ENCODE results near the gene MIA2.

Gene MIA2

GRCh38 chr14:39212034-39212433, 21.7 kb upstream of the MIA2 start:
- Histone ChIP-seq H3K4me1 (ENCODE audit: low read depth, poor library complexity, severe bottlenecking) (no peaks in the 10 kb centered on the region), H3K79me2 (ENCODE audit: insufficient read depth, low read depth) (no peaks in the 10 kb centered on the region), H3K27ac (no peak overlapping the region), H3K9ac (no peak overlapping the region), H4K20me1 (ENCODE audit: insufficient read depth) (no peaks in the 10 kb centered on the region), H3K36me3 (ENCODE audit: insufficient read depth) (no peaks in the 10 kb centered on the region), H2AFZ (ENCODE audit: low read depth) (no peak overlapping the region), H3K4me2 (no peak overlapping the region), H3K4me3 (IDR thresholded peaks at IDR 0.05; ENCODE audit: insufficient read depth, low read depth, low read length) (no peak overlapping the region), H3K27me3 (ENCODE audit: insufficient read depth, low read depth) (no peaks in the 10 kb centered on the region)
- TF ChIP-seq CTCF (conservative IDR thresholded peaks at IDR 0.05; ENCODE audit: low read depth, low read length), result no peak

- no peak overlapping the region for H3K27ac ChIP-seq
- no peaks in the 10 kb centered on the region for H3K4me1 ChIP-seq (ENCODE audit: low read depth, poor library complexity, severe bottlenecking)
- no peaks in the 10 kb centered on the region for H4K20me1 ChIP-seq (ENCODE audit: insufficient read depth)
- H3K4me2 ChIP-seq, result no peak overlapping the region
- H2AFZ ChIP-seq (ENCODE audit: low read depth), result no peak overlapping the region
- no peak overlapping the region for H3K9ac ChIP-seq
- TF ChIP-seq CTCF (conservative IDR thresholded peaks at IDR 0.05; ENCODE audit: low read depth, low read length), result no peak
- H3K27me3 ChIP-seq (ENCODE audit: insufficient read depth, low read depth), result no peaks in the 10 kb centered on the region
- no peaks in the 10 kb centered on the region for H3K79me2 ChIP-seq (ENCODE audit: insufficient read depth, low read depth)
- no peaks in the 10 kb centered on the region for H3K36me3 ChIP-seq (ENCODE audit: insufficient read depth)
- H3K4me3 ChIP-seq (IDR thresholded peaks at IDR 0.05; ENCODE audit: insufficient read depth, low read depth, low read length), result no peak overlapping the region
Observed at GRCh38 chr14:39212693-39213092, 21.0 kb upstream of the MIA2 start.

- no peak for TF ChIP-seq CTCF (conservative IDR thresholded peaks at IDR 0.05; ENCODE audit: low read depth, low read length)
- Histone ChIP-seq H2AFZ (ENCODE audit: low read depth) (no peak overlapping the region), H3K27ac (no peak overlapping the region), H3K36me3 (ENCODE audit: insufficient read depth) (no peaks in the 10 kb centered on the region), H3K79me2 (ENCODE audit: insufficient read depth, low read depth) (no peaks in the 10 kb centered on the region), H4K20me1 (ENCODE audit: insufficient read depth) (no peaks in the 10 kb centered on the region), H3K4me1 (ENCODE audit: low read depth, poor library complexity, severe bottlenecking) (no peaks in the 10 kb centered on the region), H3K4me2 (no peak overlapping the region), H3K27me3 (ENCODE audit: insufficient read depth, low read depth) (no peaks in the 10 kb centered on the region), H3K4me3 (IDR thresholded peaks at IDR 0.05; ENCODE audit: insufficient read depth, low read depth, low read length) (no peak overlapping the region), H3K9ac (no peak overlapping the region)
Observed at GRCh38 chr14:39217214-39217879, 16.4 kb upstream of the MIA2 start.

- Histone ChIP-seq H3K4me1 (ENCODE audit: low read depth, poor library complexity, severe bottlenecking) (no peaks in the 10 kb centered on the region), H3K27me3 (ENCODE audit: insufficient read depth, low read depth) (no peaks in the 10 kb centered on the region), H2AFZ (ENCODE audit: low read depth) (no peak overlapping the region), H3K4me3 (IDR thresholded peaks at IDR 0.05; ENCODE audit: insufficient read depth, low read depth, low read length) (no peak overlapping the region), H3K27ac (no peak overlapping the region), H3K9ac (no peak overlapping the region), H4K20me1 (ENCODE audit: insufficient read depth) (no peaks in the 10 kb centered on the region), H3K79me2 (ENCODE audit: insufficient read depth, low read depth) (no peaks in the 10 kb centered on the region), H3K36me3 (ENCODE audit: insufficient read depth) (no peaks in the 10 kb centered on the region), H3K4me2 (no peak overlapping the region)
- no peak for TF ChIP-seq CTCF (conservative IDR thresholded peaks at IDR 0.05; ENCODE audit: low read depth, low read length)
Observed at GRCh38 chr14:39218171-39218769, 15.4 kb upstream of the MIA2 start.
